GM23338 (cell line): Measurements from ENCODE around the gene DENND2A. TPM values are rescaled to one million over a fixed set of nuclear protein-coding genes. Genes with fewer than 3 reads are reported as not detected.

Source experiments
- ATAC-seq: fragments of 200-7000 bp; cut with Tn5 transposase; 3 replicates; pipeline ENCODE4 v1.9.1; 2020
- DNase-seq: peaks from one replicate; pipeline ENCODE4 v3.0.0-alpha.2; 2015; ENCODE audit warnings: low spot score
- H2AFZ ChIP-seq: fragments of 200-600 bp; sonication (generic); 2 replicates; pipeline ENCODE4 v1.8.0; 2016; ENCODE audit warnings: antibody characterized with exemption, mild to moderate bottlenecking, moderate library complexity
- H3F3A ChIP-seq: fragments of 200-600 bp; sonication (generic); replicated peaks from 2 replicates; pipeline ENCODE4 v1.8.0; 2017; ENCODE audit warnings: antibody characterized with exemption, mixed run types, low read depth
- H3K27ac ChIP-seq: fragments of 200-600 bp; sonication (generic); 2 replicates; pipeline ENCODE4 v1.6.1; 2016; ENCODE audit warnings: low read depth
- H3K27me3 ChIP-seq: fragments of 200-600 bp; sonication (generic); 2 replicates; pipeline ENCODE4 v1.8.0; 2016; ENCODE audit warnings: mild to moderate bottlenecking, mixed run types, moderate library complexity; ENCODE audit not compliant: insufficient read depth
- H3K36me3 ChIP-seq: fragments of 200-600 bp; sonication (generic); 2 replicates; pipeline ENCODE4 v1.8.0; 2016; ENCODE audit warnings: mild to moderate bottlenecking; ENCODE audit not compliant: insufficient read depth
- H3K4me1 ChIP-seq: fragments of 200-600 bp; sonication (generic); 2 replicates; pipeline ENCODE4 v1.8.0; 2016; ENCODE audit warnings: mild to moderate bottlenecking, moderate library complexity; ENCODE audit not compliant: insufficient read depth
- H3K4me2 ChIP-seq: fragments of 200-600 bp; sonication (generic); 2 replicates; pipeline ENCODE4 v1.7.1; 2017; ENCODE audit warnings: mixed run types
- H3K4me3 ChIP-seq: fragments of 200-600 bp; sonication (generic); 2 replicates; pipeline ENCODE4 v1.6.1; 2016; ENCODE audit warnings: mixed run types
- H3K79me2 ChIP-seq: fragments of 200-600 bp; sonication (generic); replicated peaks from 2 replicates; pipeline ENCODE4 v1.8.0; 2017; ENCODE audit warnings: mild to moderate bottlenecking; ENCODE audit not compliant: insufficient read depth
- H3K9me2 ChIP-seq: fragments of 200-600 bp; sonication (generic); 2 replicates; pipeline ENCODE4 v1.8.0; 2017; ENCODE audit not compliant: insufficient read depth
- H4K20me1 ChIP-seq: fragments of 200-600 bp; sonication (generic); replicated peaks from 2 replicates; pipeline ENCODE4 v1.8.0; 2017; ENCODE audit warnings: mild to moderate bottlenecking; ENCODE audit not compliant: insufficient read depth
- H3K27ac Mint-ChIP-seq: 2 replicates; pipeline ENCODE4 v1.8.0; 2020; ENCODE audit warnings: inconsistent platforms, mild to moderate bottlenecking, moderate library complexity, mixed read lengths
- H3K27me3 Mint-ChIP-seq: 3 replicates; pipeline ENCODE4 v1.8.0; 2022; ENCODE audit warnings: low read depth, mild to moderate bottlenecking, moderate library complexity, mixed read lengths, inconsistent platforms; ENCODE audit not compliant: insufficient read depth, poor library complexity
- H3K36me3 Mint-ChIP-seq: 3 replicates; pipeline ENCODE4 v1.8.0; 2021; ENCODE audit warnings: low read depth, mild to moderate bottlenecking, inconsistent platforms, moderate library complexity, mixed read lengths
- H3K4me1 Mint-ChIP-seq: 3 replicates; pipeline ENCODE4 v1.8.0; 2020; ENCODE audit warnings: mild to moderate bottlenecking, inconsistent platforms, mixed read lengths
- H3K4me3 Mint-ChIP-seq: 3 replicates; pipeline ENCODE4 v1.8.0; 2021; ENCODE audit warnings: moderate library complexity, mild to moderate bottlenecking, inconsistent platforms, mixed read lengths
- H3K9me3 Mint-ChIP-seq: 3 replicates; pipeline ENCODE4 v1.8.0; 2020; ENCODE audit warnings: moderate library complexity, mild to moderate bottlenecking, inconsistent platforms, mixed read lengths
- CREB1 ChIP-seq: fragments of 250-450 bp; sonication (Bioruptor Pico); IDR thresholded peaks from 2 replicates; pipeline ENCODE4 v1.5.0; 2020; ENCODE audit warnings: low read depth, mild to moderate bottlenecking, moderate library complexity
- CTCF ChIP-seq, 2 experiments: fragments of 200-600 bp in 1 of 2; sonication (generic) in 1 of 2; conservative IDR thresholded peaks; 2 replicates each; pipeline versions ENCODE4 v1.5.1 to v1.6.1; 2016 to 2017; ENCODE audit warnings: antibody characterized with exemption in 2 of 2, low read depth in 2 of 2, mild to moderate bottlenecking in 2 of 2, moderate library complexity in 1 of 2
- EZH2 ChIP-seq: fragments of 200-600 bp; sonication (generic); IDR thresholded peaks from one replicate; pipeline ENCODE4 v1.8.0; 2017; ENCODE audit warnings: antibody characterized with exemption, mild to moderate bottlenecking, low read depth; ENCODE audit not compliant: unreplicated experiment
- EZH2phosphoT487 ChIP-seq: fragments of 200-600 bp; sonication (generic); IDR thresholded peaks from one replicate; pipeline ENCODE4 v1.8.1; 2018; ENCODE audit warnings: antibody characterized with exemption; ENCODE audit not compliant: unreplicated experiment
- POLR2AphosphoS5 ChIP-seq: IDR thresholded peaks from 2 replicates; pipeline ENCODE4 v1.6.1; 2016; ENCODE audit warnings: antibody characterized with exemption, low read depth
- STAT1 ChIP-seq: IDR thresholded peaks from one replicate; pipeline ENCODE4 v1.6.1; 2016; ENCODE audit warnings: antibody characterized with exemption; ENCODE audit not compliant: unreplicated experiment
- ZNF462 ChIP-seq: fragments of 250-450 bp; sonication (Bioruptor Pico); IDR thresholded peaks from 2 replicates; pipeline ENCODE4 v1.5.0; 2020; ENCODE audit warnings: mild to moderate bottlenecking, moderate library complexity
- polyA plus RNA-seq: library from polyadenylated mRNA; unstranded; fragments of >200 nt; fragmentation: Nextera tagmentation; extraction: Ambion mirVana; gene quantifications from 2 replicates; pipeline ENCODE4 v1.2.1, GENCODE V29; 2016
- total RNA-seq: library from RNA; depleted of rRNA; stranded (reverse); fragments of >200 nt; shearing (Covaris generic); gene quantifications from 2 replicates; pipeline ENCODE4 v1.2.3, GENCODE V29; 2014

DENND2A gene
- total and polyA plus RNA-seq, 2 experiments from 2014 or later = 1.7 to 5.6 TPM

- TF ChIP-seq ZNF462 (CRISPR knock-in tag) (no peak), EZH2phosphoT487 (no peak)
These were observed 49.3 kb downstream of the DENND2A start (continued) for GRCh38 chr7:140591180-140591902.

- Mint-ChIP-seq H3K27me3 (no peaks in the 10 kb centered on the region), H3K36me3 (0 out of 3 replicates have a peak, but pooled peaks cover 3% of the 10 kb centered on the region)
- TF ChIP-seq CREB1 (CRISPR knock-in tag) = no peak
- TF ChIP-seq STAT1 = no peak
- no peak for TF ChIP-seq EZH2
- TF ChIP-seq CTCF (conservative IDR thresholded peaks at IDR 0.05; ENCODE audit: low read depth in 2 of 2) = no peak
- TF ChIP-seq POLR2AphosphoS5 = no peak
- no peak for TF ChIP-seq ZNF462 (CRISPR knock-in tag)
These were observed 53.4 kb downstream of the DENND2A start for GRCh38 chr7:140587243-140587642.

More at GRCh38 chr7:140587243-140587642, 53.4 kb downstream of the DENND2A start:
- Histone ChIP-seq H3F3A (no peaks in the 10 kb centered on the region), H3K9me2 (no peaks in the 10 kb centered on the region), H3K79me2 (no peaks in the 10 kb centered on the region), H3K4me3 (no peak overlapping the region), H3K4me1 (no peaks in the 10 kb centered on the region), H3K36me3 (no peaks in the 10 kb centered on the region), H3K27ac (no peak overlapping the region), H2AFZ (no peak overlapping the region), H4K20me1 (no peaks in the 10 kb centered on the region), H3K4me2 (no peak overlapping the region), H3K27me3 (no peaks in the 10 kb centered on the region)
- ATAC-seq (no peak), DNase-seq (no peak)
- Mint-ChIP-seq H3K4me3 (no peak overlapping the region), H3K9me3 (no peaks in the 10 kb centered on the region), H3K27ac (no peak overlapping the region), H3K4me1 (no peaks in the 10 kb centered on the region)
